GM19395 (cell line): Measurements from ENCODE around the gene ADGRG7.

ENCODE experiments used
- ATAC-seq: cut with Tn5 transposase; IDR thresholded peaks from one replicate; pipeline ENCODE4 v1.9.1; 2021; ENCODE audit warnings: mild to moderate bottlenecking, moderate library complexity; ENCODE audit not compliant: unreplicated experiment

ADGRG7 gene

DNA sequence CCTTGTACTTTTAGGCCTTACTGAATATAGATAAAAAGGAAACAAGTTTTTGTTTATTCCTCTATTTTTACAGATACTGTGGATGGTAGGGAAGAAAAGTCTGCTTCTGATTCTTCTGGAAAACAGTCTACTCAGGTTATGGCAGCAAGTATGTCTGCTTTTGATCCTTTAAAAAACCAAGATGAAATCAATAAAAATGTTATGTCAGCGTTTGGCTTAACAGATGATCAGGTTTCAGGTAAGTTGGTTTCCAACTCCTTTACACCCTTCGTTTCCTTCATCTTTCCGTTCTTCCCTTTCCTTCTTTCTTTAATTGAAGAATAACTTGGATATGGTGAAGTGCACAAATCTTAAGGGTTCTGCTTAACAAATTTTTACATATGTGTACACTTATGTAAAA lies 123.0 kb downstream of the ADGRG7 start:
- ATAC-seq, result no peak

DNA sequence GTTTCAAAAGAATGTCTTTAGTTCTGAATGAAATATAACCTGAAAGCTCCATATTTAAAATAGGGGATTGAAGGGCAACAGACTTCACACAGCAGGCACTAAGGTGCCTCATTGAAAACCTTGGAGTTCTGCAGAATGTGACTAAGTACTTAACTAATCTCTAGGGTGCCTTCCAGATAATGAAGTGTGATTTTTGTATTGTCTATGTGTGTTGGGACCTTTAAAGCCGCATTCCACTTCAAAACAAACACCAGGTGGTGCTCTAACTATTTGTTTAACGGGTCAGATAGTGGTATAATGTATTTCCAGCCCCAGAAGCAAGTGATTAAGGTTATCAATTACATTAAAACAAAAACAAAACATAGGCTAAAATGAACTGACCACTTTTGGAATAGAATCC lies 127.9 kb downstream of the ADGRG7 start:
- ATAC-seq, result no peak

- ATAC-seq, result no peak
These were observed 130.8 kb downstream of the ADGRG7 start for GRCh38 chr3:100740207-100740606.

DNA sequence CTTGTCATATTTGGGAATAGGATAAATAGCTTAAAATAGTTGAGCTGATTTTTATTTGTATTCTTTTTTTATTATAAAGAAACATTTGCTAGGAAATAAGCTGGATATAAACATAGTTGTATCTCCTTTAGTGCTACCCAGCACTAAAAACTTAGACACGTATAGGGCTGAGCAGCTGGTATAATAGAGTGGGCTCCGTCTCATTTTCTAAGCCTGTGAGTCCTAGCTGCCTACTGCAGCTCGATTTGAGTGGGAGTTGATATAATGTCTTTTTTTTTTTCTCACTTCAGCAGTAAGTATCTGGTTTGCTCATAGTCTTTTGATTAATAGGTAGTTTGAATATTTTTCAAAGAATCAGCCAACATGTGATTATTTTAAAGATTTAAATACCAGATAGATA lies 134.1 kb downstream of the ADGRG7 start:
- ATAC-seq, result no peak

GRCh38 chr3:100744671-100745070 lies 135.3 kb downstream of the ADGRG7 start:
- no peak for ATAC-seq
